Limb (tissue), 2 donors: ENCODE results near the gene TMEM201.

Experiments used
- DNase-seq, 2 donors: peaks; one replicate each; pipeline ENCODE4 v3.0.0-alpha.2; 2016; ENCODE audit errors: extremely low spot score in 2 of 2

The TMEM201 gene

DNA sequence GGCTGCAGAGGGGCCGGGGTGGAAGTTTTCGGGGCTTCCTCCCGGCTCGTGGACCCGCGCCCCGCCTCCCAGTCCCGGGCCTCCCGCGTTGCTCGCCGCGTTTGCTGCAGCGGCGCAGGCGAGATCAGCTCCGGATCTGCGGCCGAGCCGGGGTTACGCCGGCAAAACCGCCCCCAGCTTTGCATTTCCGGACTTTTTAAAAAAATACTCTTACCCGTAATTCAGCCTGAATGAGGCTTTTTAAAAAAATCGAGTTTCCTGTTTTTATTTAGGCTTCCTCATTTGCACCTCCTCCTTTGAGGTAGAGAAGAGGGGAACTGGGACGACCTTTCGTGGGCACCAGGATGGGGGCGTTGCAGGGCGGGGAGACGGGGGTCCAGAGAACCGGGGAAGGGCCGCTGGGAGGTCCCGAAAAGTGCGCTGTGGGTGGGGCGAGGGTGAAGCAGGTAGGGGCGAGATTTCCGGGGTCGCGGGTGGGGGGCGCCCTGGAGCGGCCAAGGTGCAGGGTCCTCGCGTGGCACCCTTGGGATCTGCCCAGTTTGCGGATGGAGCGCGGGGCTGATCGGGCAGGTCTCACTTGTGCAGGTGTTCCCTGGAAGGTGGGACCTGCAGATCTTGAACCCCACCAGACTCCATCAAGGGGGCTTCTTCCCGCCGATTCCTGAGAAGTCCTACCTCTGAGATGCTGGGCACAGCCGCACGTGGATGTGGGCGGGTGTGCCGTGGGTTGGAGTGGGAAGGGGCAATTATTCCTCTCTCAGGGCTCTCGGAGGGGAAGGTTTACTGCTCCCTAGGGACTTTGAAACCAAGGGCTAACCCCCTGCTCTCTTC lies 63.9 kb downstream of the TMEM201 start:
- DNase-seq: no peak

DNA sequence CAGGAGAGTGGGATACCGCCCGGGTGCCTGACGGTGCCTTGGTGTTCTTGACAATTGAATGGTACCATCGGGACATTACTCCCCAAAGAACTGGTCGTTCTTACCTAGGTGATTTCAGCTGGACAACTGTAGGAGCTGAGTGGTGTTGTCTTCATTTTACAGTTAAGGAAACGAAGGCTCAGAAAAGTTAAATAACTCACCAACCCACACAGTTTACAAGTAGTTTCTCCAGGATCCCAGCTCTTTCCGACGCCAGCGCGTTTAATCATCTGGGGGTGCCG lies 64.4 kb downstream of the TMEM201 start:
- DNase-seq: no peak

DNA sequence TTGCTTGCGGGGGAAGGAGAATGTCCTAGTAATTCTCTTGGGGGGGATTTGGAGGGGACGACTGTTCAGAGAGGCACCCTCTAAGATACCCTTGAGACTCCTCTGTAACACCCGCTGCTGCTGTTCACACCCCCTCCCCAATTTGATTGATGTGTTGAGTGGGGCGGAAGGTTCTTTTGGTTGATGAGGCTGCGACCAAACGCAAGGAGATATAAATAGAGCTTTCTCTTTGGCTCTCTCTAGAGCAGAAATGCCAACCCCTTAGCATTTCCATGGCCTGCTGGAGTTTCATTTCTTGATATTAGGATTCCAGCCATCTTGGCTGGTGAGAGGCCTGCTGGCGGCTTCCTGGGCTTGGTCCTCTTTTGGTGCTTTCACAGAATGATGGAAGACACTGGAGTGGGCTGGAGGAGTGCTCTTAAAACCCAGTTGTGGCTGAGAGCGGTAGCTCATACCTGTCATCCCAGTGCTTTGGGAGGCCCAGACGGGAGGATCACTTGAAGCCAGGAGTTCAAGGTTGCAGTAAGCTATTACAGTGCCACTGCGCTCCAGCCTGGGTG lies 64.9 kb downstream of the TMEM201 start:
- no peak for DNase-seq

DNA sequence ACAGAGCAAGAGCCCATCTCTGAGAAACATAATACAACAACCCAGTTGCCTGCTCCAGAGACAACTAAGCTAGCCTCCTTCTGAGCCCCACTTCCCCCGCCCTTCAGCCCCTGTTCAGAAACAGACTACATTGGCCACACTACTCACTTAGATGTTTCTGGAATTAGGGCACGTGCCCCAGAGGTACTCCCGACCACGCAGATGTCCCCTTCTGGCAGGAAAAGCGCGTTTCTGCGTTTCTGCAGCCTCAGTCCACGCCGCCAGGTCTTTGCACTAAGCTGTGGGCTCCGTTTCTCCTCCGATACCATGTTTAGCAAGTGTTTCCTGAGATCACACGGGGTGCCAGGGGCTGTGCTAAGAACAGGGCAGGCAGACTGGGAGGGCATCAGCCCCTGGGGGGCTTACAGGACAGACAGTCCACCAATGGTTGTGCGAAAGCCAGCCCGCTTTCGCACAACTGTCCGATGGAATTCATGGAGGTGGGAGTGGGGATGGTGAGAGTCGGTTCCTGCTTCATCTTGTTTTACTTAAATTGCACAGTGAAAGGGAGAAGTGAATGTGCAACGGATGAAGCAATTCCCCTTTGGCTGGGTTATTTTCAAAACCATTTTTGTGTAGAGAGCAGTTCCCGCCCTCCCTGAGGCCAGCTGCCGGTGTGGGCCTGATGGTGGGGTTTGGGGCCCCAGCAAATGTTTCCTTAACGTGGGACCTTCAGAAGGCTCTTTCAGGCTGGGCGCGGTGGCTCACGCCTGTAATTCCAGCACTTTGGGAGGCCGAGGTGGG lies 65.5 kb downstream of the TMEM201 start:
- DNase-seq: no peak

DNA sequence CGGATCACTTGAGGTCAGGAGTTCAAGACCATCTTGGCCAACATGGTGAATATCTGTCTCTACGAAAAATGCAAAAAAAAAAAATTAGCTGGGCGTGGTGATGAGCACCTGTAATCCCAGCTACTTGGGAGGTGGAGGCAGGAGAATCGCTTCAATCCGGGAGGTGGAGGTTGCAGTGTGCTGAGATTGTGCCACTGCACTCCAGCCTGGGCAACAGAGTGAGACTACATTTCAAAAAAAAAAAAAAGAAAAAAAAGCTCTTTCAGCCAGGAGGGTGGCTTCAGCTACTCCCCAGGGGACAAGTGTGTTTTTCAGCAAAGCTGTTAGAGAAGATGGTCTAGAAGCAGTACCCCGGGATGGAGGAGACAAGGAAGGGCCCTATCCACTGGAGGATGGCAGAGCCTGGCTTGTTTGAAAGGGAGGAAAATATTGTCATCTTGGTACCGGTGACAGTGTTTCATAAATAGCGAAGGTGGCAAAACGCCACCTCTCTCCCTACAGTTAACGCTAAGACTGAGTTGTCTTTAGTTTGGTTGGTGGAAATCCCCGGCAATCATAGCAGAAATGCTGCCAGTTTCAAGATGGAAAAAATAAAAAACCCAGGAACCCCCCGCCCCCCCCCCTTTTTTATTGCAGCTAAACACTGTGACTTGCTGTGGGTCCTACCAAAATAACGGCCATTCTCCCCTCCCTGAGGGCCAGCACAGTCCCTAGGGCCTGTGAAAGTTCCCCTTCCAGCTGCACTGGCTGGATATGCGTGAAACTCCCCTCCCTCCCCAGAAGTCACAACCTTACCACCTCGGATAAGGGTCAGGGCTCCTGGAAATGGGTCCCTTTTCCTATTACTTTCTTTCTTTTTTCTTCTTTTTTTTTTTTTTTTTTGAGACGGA lies 66.4 kb downstream of the TMEM201 start:
- DNase-seq: no peak

DNA sequence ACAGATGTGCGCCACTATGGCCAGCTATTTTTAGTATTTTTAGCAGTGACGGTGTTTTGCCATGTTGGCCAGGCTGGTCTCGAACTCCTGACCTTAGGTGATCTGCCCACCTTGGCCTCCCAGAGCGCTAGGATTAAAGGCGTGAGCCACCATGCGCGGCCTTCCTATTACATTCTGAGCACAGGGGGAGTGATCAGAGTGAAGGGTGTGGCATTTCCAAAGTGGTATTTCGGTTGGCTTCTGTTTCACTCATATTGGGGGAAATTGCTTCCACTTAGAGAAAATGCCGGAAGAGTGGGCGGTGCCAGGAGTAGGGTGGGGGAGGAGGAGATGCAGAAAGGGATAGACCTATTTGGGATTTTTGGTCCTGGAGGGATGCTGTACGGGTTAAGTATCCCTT lies 67.1 kb downstream of the TMEM201 start:
- DNase-seq: no peak

DNA sequence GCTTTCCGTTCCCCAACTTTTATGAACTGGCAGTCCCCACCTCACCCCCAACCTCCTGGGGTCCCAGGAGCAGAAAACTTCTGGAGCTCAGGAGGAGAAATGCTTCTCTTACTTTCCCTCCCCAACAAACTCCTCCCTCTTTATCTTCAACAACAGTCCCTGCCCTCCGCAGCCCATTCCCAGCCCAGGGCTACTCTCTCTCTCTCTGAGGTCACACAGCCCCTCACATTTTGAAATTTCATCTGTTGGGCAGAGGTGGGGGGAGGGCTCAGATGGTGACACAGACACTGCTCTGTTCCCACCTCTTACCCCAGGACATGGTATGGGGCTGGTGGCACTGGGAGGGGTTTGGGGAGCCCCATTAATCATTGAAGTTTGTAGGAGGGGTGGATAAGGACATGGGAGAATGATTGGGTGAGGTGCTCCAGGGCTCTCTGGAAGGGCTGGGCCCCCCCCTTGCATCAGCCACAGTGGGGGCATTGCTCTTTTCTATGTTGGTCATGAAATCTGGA lies 68.9 kb downstream of the TMEM201 start:
- DNase-seq: no peak

DNA sequence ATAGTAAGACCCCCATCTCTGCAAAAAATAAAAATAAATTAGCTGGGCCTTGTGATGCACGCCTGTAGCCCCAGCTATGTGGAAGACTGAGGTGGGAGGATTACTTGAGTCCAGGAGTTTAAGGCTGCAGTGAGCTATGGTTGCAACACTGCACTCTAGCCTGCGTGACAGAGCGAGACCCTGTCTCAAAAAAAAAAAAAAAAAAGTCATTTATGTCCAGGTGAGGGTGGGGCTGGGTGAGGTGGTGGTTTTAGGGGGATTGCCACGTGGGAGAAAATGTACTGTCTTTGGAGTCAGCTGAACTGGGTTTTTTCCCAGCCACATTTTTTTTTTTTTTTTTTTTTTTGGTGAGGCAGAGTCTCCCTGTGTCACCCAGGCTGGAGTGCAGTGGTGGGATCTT lies 69.5 kb downstream of the TMEM201 start:
- no peak for DNase-seq

DNA sequence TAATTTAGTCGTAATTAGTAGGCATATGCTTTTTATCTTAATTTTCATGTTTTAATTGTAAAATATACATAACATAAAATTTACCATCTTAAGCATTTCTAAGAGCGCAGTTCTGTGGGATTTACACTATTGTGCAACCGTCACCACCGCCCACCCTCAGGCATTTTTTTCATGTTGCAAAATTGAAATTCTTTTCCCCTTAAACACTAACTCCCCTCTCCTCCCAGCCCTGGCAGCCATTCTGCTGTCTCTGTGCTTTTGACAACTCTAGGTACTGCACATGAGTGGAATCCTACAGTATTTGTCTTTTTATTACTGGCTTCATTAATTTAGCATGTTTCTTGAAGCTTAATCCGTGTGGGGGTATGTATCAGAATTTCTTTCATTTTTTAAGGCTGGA lies 70.6 kb downstream of the TMEM201 start:
- DNase-seq: no peak

DNA sequence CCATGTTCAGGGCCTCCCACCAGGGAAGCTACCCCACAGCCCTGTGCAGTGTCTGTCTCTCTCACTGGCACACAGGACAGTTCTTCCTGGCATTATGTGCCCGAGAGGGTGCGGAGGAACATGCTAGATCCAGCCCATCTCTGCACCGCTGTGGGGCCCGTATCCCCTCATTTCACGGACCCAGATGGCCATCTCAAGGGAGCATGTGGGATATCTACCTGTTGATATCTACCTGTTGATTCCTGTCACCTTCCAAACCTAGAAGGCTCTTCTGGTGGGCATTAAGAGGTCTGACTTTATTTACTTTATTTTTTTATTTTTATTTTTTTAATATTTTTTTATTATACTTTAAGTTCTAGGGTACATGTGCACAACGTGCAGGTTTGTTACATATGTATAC lies 74.5 kb downstream of the TMEM201 start:
- DNase-seq: no peak
